HG03442 (cell line): Measurements from ENCODE around the gene GDAP1L1.

Experiments used
- ATAC-seq: cut with Tn5 transposase; IDR thresholded peaks from one replicate; pipeline ENCODE4 v1.9.1; 2021; ENCODE audit warnings: mild to moderate bottlenecking, moderate library complexity; ENCODE audit not compliant: unreplicated experiment

Gene GDAP1L1

GRCh38 chr20:44251284-44251683, 4.2 kb downstream of the GDAP1L1 start:
- no peak for ATAC-seq

- no peak for ATAC-seq
These were observed 6.4 kb downstream of the GDAP1L1 start for GRCh38 chr20:44253528-44253927.

GRCh38 chr20:44254073-44254472, 7.0 kb downstream of the GDAP1L1 start:
- ATAC-seq = no peak

- ATAC-seq = no peak
These were observed 8.8 kb downstream of the GDAP1L1 start for GRCh38 chr20:44255942-44256341.

GRCh38 chr20:44256961-44257360, 9.9 kb downstream of the GDAP1L1 start:
- ATAC-seq = no peak

GRCh38 chr20:44258226-44258890, 11.2 kb downstream of the GDAP1L1 start:
- no peak for ATAC-seq

GRCh38 chr20:44264287-44264686, 17.2 kb downstream of the GDAP1L1 start:
- no peak for ATAC-seq

GRCh38 chr20:44268802-44269201, 21.7 kb downstream of the GDAP1L1 start:
- no peak for ATAC-seq

GRCh38 chr20:44271915-44272663, 25.0 kb downstream of the GDAP1L1 start:
- ATAC-seq = no peak

GRCh38 chr20:44273231-44274215, 26.4 kb downstream of the GDAP1L1 start:
- no peak for ATAC-seq

- ATAC-seq = no peak
These were observed 27.4 kb downstream of the GDAP1L1 start for GRCh38 chr20:44274303-44275017.

GRCh38 chr20:44279228-44279627, 32.1 kb downstream of the GDAP1L1 start:
- no peak for ATAC-seq

GRCh38 chr20:44280387-44280786, 33.3 kb downstream of the GDAP1L1 start:
- no peak for ATAC-seq

GRCh38 chr20:44282192-44282591, 35.1 kb downstream of the GDAP1L1 start:
- ATAC-seq = no peak

- no peak for ATAC-seq
These were observed 36.9 kb downstream of the GDAP1L1 start for GRCh38 chr20:44284032-44284431.

GRCh38 chr20:44287272-44288097, 40.4 kb downstream of the GDAP1L1 start:
- ATAC-seq = no peak

GRCh38 chr20:44288252-44288651, 41.1 kb downstream of the GDAP1L1 start:
- no peak for ATAC-seq

- no peak for ATAC-seq
These were observed 44.6 kb downstream of the GDAP1L1 start for GRCh38 chr20:44291754-44292153.

- ATAC-seq = no peak
These were observed 48.9 kb downstream of the GDAP1L1 start for GRCh38 chr20:44296011-44296410.

GRCh38 chr20:44297721-44298120, 50.6 kb downstream of the GDAP1L1 start:
- ATAC-seq = no peak
